ENCODE data around the gene PICK1.

DNA sequence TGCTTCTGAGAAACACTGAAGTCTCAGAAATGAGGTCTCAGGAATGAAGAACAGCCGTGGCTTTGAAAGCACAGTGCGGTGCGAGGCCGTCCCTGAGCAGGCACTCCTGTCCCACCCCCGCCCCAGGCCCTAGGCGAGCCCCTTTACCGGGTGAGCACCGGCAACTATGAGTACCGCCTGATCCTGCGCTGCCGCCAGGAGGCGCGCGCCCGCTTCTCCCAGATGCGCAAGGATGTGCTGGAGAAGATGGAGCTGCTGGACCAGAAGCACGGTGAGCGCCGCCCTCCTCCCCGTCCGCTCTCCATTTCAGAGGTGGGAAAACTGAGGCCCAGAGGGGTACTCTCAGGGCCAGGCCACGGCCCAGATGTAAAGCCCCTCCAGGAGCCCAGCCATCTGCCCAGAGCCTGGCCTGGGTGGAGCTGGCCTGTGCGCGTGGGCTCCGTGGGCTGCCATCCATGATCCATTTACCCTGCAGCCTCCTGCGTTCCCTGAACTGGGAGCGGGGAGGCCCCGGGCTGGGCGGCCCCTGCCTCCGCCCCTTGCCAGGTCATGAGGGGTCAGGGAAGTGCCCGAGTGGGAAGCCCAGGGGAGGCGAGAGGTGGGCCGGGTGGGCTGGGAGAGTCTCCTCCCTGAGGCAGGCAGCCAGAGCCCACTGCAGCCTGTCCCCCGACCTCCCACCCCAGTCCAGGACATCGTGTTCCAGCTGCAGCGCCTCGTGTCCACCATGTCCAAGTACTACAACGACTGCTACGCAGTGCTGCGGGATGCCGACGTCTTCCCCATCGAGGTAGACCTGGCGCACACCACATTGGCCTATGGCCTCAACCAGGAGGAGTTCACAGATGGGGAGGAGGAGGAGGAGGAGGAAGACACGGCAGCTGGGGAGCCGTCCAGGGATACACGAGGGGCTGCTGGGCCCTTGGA, 17.2 kb downstream of the PICK1 start:
- TF ChIP-seq, protein P1, sequence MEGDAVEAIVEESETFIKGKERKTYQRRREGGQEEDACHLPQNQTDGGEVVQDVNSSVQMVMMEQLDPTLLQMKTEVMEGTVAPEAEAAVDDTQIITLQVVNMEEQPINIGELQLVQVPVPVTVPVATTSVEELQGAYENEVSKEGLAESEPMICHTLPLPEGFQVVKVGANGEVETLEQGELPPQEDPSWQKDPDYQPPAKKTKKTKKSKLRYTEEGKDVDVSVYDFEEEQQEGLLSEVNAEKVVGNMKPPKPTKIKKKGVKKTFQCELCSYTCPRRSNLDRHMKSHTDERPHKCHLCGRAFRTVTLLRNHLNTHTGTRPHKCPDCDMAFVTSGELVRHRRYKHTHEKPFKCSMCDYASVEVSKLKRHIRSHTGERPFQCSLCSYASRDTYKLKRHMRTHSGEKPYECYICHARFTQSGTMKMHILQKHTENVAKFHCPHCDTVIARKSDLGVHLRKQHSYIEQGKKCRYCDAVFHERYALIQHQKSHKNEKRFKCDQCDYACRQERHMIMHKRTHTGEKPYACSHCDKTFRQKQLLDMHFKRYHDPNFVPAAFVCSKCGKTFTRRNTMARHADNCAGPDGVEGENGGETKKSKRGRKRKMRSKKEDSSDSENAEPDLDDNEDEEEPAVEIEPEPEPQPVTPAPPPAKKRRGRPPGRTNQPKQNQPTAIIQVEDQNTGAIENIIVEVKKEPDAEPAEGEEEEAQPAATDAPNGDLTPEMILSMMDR (IDR thresholded peaks at IDR 0.05): no peak
- TF ChIP-seq POLR2A (IDR thresholded peaks at IDR 0.05): no peak

Measured in thyroid gland (tissue), 4 donors.